Psoas muscle (tissue), 8 donors: ENCODE results near the gene TMPRSS5. TPM values are rescaled to one million over a fixed set of nuclear protein-coding genes. Genes with fewer than 3 reads are reported as not detected.
A peak's percentile ranks its signal among the peaks of the same experiment; 100 is the strongest.
"Not testable (repeated sequence)": the region's sequence is repeated elsewhere in the genome, so short reads cannot be mapped to it uniquely, and the experiment has no call there.

Experiments used
- ATAC-seq, 4 donors: fragments of 200-7000 bp; cut with Tn5 transposase; one replicate each; pipeline ENCODE4 v1.9.1; 2020; ENCODE audit warnings: moderate library complexity in 3 of 4, mild to moderate bottlenecking in 2 of 4
- DNase-seq, 2 donors: peaks; one replicate each; pipeline ENCODE4 v3.0.0-alpha.2; 2020
- H3K27ac ChIP-seq: fragments of 200-600 bp; one replicate; pipeline ENCODE4 v1.8.0; 2022
- H3K27me3 ChIP-seq, 3 donors: fragments of 200-600 bp in 1 of 3; one replicate each; pipeline versions ENCODE4 v1.6.1 to v1.8.0; 2013 to 2022; ENCODE audit warnings: low read length in 2 of 3, mild to moderate bottlenecking in 2 of 3, moderate library complexity in 1 of 3; ENCODE audit not compliant: insufficient read depth in 3 of 3
- H3K36me3 ChIP-seq, 2 donors: fragments of 200-600 bp in 1 of 2; one replicate each; pipeline versions ENCODE4 v1.6.1 to v1.8.0; 2013 to 2022; ENCODE audit warnings: low read depth in 1 of 2, mild to moderate bottlenecking in 1 of 2, moderate library complexity in 1 of 2; ENCODE audit not compliant: insufficient read depth in 1 of 2
- H3K4me1 ChIP-seq: fragments of 200-600 bp; one replicate; pipeline ENCODE4 v1.8.0; 2022
- H3K4me3 ChIP-seq: fragments of 200-600 bp; one replicate; pipeline ENCODE4 v1.8.0; 2022; ENCODE audit warnings: mild to moderate bottlenecking
- H3K9me3 ChIP-seq: fragments of 200-600 bp; one replicate; pipeline ENCODE4 v1.8.0; 2022
- CTCF ChIP-seq: fragments of 200-600 bp; IDR thresholded peaks from one replicate; pipeline ENCODE4 v1.8.0; 2022; ENCODE audit warnings: antibody characterized with exemption
- WGBS, 3 donors: extraction: QIAGEN DNeasy Blood & Tissue Kit; methylation state at CpG; one replicate each; pipeline versions ENCODE4 v1.1.6 to v1.1.7; 2013; 5-methylcytosine and 5-hydroxymethylcytosine counted together
- intact Hi-C, 2 donors: fragments of 100-400 bp; cut with DNase I; formaldehyde crosslinking; loops; one replicate each; pipeline versions ENCODE4 v1.11.0 to v1.14.2; 2022
- polyA plus RNA-seq, 3 donors: library from polyadenylated mRNA; stranded (reverse); fragments of 200-250 nt; gene quantifications; one replicate each; pipeline ENCODE4 v1.2.3, GENCODE V29; 2013
- total RNA-seq, 4 donors: library from RNA; stranded (reverse); fragmentation: NEBNext Ultra II Directional in 2 of 4; extraction: Animal tissue kit (Norgen Biotek cat#: 25700) in 2 of 4; gene quantifications; one replicate each; pipeline versions ENCODE4 v1.2.1 to v1.2.4, GENCODE V29; 2021 to 2023
- donor health status: healthy with polysubstance abuse.
- donor health status: DM: no; HTN: no; CAD: no; lungs with moderate emphysema.
- donor health status: Bipolar disorder and iron deficiency.
- donor health status: healthy.
- donor health status: DM: yes; HTN: yes; CAD: no.
- donor health status: DM: no; HTN: no; CAD: no.
- donor health status: DM: no; HTN: no; CAD: no.
- donor health status: DM: yes; HTN: yes; CAD: no.

TMPRSS5 gene
- total and polyA plus RNA-seq, 7 donors: 0.36 to 1.4 (median 0.73) TPM

- TF ChIP-seq CTCF: no peak
- Histone ChIP-seq H3K9me3 (no peaks in the 10 kb centered on the region), H3K4me1 (peaks cover 39% of the 10 kb centered on the region), H3K27ac (peak overlapping the region; percentile 30), H3K36me3 (no peaks in the 10 kb centered on the region), H3K4me3 (no peak overlapping the region), H3K27me3 (no peaks in the 10 kb centered on the region)
- DNase-seq (peak in 1 of 2 donors; percentile 22), ATAC-seq (peak; percentile 89 to 95 (median 92))
- 69 to 73% (median 73%) methylated on average over 3 of the region's 3 CpGs for WGBS, 3 donors
- intact Hi-C loops: loop anchor here in 1 of 2 donors (10.0 kb wide), 1 partner anchor 127 kb away; no protein-coding TSS in a partner anchor
Measured at GRCh38 chr11:113721462-113722066, 15.5 kb upstream of the TMPRSS5 start.

GRCh38 chr11:113720478-113720877 lies 14.4 kb upstream of the TMPRSS5 start:
- H3K36me3 ChIP-seq, H3K4me3 ChIP-seq, H3K27me3 ChIP-seq, H3K9me3 ChIP-seq, DNase-seq, ATAC-seq, H3K27ac ChIP-seq: not testable (repeated sequence)
- WGBS, 3 donors: 49 to 86% (median 61%) methylated on average over 3 of the region's 3 CpGs
- intact Hi-C loops: loop anchor here in 1 of 2 donors (10.0 kb wide), 1 partner anchor 126 kb away; no protein-coding TSS in a partner anchor
- H3K4me1 ChIP-seq: peaks cover 50% of the 10 kb centered on the region

- DNase-seq: no peak
- Histone ChIP-seq H3K9me3 (peaks cover 3% of the 10 kb centered on the region), H3K4me3 (no peak overlapping the region), H3K36me3 (peaks cover 0 to 6% of the 10 kb centered on the region in 2 donors), H3K27me3 (no peaks in the 10 kb centered on the region), H3K4me1 (peaks cover 20% of the 10 kb centered on the region), H3K27ac (peak overlapping the region; percentile 81)
- no peak for TF ChIP-seq CTCF
- WGBS, 3 donors: 71 to 95% (median 74%) methylated on average over 2 of the region's 2 CpGs
- ATAC-seq: peak; percentile 47 to 94 (median 86)
- intact Hi-C loops: no loop called here
Measured at GRCh38 chr11:113715882-113716625, 9.9 kb upstream of the TMPRSS5 start.

- 26 to 84% (median 37%) methylated on average over 1 of the region's 1 CpG for WGBS, 3 donors
- intact Hi-C loops: no loop called here
- ATAC-seq: peak; percentile 68 to 94 (median 92)
Measured at GRCh38 chr11:113715273-113715672, 9.2 kb upstream of the TMPRSS5 start.

More at GRCh38 chr11:113715273-113715672, 9.2 kb upstream of the TMPRSS5 start:
- Histone ChIP-seq H3K9me3 (peaks cover 6% of the 10 kb centered on the region), H3K27ac (peak overlapping the region; percentile 81), H3K4me3 (no peak overlapping the region), H3K4me1 (peaks cover 18% of the 10 kb centered on the region), H3K27me3 (no peaks in the 10 kb centered on the region), H3K36me3 (peaks cover 0 to 6% of the 10 kb centered on the region in 2 donors)
- no peak for DNase-seq
- TF ChIP-seq CTCF: no peak
